Measurements from ENCODE around the gene HDDC2. TPM values are rescaled to one million over a fixed set of nuclear protein-coding genes. Genes with fewer than 3 reads are reported as not detected.

HDDC2 gene
- 56.0 and 57.2 TPM in 2 replicates for total RNA-seq

DNA sequence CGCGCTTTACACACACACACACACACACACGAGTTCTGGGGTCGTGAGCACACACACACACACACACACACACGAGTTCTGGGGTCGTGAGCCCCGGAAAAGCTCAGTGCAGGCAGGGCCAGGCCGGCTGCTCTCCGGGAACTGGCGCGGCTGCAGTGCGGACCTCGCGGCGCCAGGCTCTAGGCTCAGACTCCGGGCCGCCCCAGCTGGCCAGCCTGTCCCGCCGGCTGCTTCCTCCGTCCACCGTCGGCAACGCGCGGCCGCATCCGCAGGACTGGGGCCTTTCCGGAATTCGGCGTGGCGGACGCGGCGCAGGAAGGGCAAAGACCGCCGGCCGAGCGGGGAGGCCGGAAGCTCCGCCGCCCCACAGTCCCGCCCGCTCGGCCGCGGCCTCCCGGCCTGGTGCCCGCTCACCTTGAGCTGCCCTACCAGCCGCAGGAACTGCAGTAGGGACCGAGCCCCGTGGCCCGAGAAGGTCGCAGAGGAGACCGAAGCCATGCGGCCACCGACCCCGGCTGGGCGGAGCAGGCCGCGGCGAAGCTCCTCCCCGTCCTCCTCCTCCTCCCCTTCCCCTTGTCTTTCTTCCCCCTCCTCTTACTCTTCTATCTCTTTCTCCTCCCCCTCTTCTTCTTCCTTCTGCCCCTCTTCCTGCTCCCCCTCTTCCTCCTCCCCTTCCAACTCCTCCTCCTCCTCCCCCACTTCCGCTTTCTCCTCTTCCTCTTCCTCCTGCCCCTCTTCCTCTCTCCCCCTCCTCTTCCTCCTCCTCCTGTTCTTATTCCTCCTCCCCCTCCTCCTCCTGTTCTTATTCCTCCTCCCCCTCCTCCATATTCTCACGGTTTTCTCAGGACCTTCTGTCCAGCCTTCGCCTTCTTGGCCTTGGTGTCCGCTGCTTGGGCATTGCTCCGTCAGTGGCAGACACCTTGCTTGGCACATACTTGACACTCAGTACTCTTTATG is at the start of gene HDDC2:
Gene HDDC2 (minus strand): TSS at position 533 of the 957 bp plus-strand sequence. CDS start 35 bp downstream, at position 498.

Other genes with a start within 250 kb of the HDDC2 start
- gene TPD52L1, start 148.2 kb downstream of the HDDC2 start, total RNA-seq, result 0.49 and 1.3 TPM in 2 replicates

Measured in cardiac atrium fibroblast (primary cell).